GM21360 (cell line): ENCODE results near the gene ITGB1.
"Not testable (repeated sequence)": the region's sequence is repeated elsewhere in the genome, so short reads cannot be mapped to it uniquely, and the experiment has no call there.

Source experiments
- ATAC-seq: cut with Tn5 transposase; IDR thresholded peaks from one replicate; pipeline ENCODE4 v1.9.1; 2021; ENCODE audit warnings: mild to moderate bottlenecking, moderate library complexity; ENCODE audit not compliant: unreplicated experiment

ITGB1 gene

GRCh38 chr10:32980558-32981468, 22.8 kb upstream of the ITGB1 start:
- ATAC-seq = peak; percentile 96

DNA sequence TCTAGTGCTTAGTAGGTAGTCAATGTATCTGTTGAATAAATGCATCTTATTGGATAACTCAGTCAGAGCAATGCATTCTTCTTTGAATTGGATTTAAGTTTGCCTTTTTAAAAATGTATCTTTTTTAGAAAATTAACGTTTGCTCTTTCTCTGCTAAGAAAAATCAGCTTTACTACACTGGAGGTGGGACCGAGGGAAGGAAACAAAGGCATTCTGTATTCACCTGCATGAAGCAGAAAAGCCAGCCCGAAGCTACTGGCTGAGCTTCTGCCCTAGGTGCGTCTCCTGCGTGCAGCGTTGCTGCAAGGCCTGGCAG, 22.2 kb upstream of the ITGB1 start:
- ATAC-seq = no peak

DNA sequence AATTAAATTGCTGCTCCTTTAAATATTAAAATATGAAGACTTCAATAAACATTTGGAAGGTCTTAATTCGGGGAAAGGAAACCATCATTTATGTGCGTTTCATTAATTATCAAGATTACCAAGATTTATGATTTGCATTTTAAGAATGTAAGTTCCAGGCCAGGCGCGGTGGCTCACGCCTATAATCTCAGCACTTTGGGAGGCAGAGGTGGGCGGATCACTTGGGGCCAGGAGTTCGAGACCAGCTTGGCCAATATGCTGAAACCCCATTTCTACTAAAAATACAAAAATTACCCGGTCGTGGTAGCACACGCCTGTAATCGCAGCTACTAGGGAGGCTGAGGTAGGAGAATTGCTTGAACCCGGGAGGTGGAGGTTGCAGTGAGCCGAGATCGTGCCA, 21.7 kb upstream of the ITGB1 start:
- ATAC-seq = not testable (repeated sequence)

GRCh38 chr10:32979041-32979440, 21.0 kb upstream of the ITGB1 start:
- no peak for ATAC-seq

- ATAC-seq = not testable (repeated sequence)
Measured at GRCh38 chr10:32977846-32978809, 20.1 kb upstream of the ITGB1 start.

DNA sequence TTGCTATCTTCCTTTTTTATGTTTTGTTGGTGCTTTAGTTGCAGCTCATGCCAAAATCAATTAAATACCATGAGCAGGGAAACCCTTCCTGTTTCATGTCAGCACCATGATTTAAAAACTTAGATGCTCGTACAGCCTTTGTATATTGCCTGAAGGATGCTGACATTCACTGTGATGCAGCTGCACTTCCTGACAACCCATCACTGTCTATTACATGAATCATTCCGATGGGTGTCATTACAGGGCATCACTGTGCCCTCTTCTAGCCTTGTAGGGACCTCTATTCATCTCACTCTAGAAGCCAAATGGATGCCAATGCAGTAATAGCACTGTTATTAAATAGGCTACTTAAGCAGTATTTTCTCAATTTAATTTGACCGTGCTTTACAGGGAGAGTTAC, 18.3 kb upstream of the ITGB1 start:
- ATAC-seq = no peak

DNA sequence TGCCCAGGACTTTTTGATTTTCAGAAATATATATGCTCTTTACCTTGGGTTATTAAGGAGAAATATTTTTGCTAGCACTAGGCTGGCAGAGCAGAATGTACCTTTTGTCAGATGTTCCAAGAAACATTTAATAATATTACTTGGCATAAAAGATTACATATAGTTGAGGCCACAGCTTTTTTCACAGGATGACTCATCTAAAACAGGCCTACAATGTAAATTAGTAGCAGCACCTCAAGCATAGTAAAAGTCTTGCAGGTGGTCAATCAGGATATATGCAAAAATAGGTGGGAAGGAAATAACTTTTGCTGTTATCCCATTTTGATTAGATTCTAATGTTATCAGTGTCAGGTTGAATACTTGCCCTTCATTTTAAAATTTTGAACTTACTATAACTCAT, 14.9 kb upstream of the ITGB1 start:
- ATAC-seq = peak; percentile 59

GRCh38 chr10:32972460-32972859, 14.4 kb upstream of the ITGB1 start:
- ATAC-seq = no peak

GRCh38 chr10:32971536-32972091, 13.6 kb upstream of the ITGB1 start:
- no peak for ATAC-seq

GRCh38 chr10:32970910-32971309, 12.9 kb upstream of the ITGB1 start:
- peak; percentile 69 for ATAC-seq

DNA sequence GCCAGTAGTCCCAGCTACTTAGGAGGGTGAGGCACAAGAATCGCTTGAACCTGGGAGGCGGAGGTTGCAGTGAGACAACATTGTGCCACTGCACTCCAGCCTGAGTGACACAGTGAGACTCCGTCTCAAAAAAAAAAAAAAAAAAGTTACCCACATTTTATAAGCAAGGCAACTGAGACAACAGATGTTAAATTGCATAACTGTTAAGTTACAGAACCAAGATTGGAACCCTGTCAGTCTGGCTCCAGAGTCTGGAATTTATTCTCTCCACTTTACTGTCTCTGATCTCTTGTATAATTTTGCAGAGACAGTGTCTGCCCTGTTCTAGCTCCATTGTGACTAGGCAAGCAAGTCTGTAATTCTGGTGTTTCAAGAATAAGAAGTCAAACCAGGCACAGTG, 6.2 kb upstream of the ITGB1 start:
- no peak for ATAC-seq

DNA sequence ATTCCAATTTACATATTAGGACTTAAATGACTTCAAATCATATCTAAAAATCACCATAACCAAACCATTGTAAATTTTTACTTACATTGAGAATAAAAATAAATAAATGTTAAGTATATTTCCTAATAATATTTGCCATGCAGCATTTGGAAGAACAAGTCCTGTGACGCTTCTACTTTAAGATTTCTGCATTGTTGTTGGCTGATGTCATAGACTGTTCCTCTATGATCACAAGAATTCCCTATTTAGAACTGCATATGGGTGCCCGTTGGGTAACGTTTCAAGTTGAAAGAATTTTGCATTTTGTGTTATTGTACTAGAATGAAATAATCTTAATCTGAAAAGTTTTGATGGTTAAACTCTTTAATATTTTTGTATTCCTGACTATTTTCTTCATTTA, 5.1 kb upstream of the ITGB1 start:
- ATAC-seq = no peak

DNA sequence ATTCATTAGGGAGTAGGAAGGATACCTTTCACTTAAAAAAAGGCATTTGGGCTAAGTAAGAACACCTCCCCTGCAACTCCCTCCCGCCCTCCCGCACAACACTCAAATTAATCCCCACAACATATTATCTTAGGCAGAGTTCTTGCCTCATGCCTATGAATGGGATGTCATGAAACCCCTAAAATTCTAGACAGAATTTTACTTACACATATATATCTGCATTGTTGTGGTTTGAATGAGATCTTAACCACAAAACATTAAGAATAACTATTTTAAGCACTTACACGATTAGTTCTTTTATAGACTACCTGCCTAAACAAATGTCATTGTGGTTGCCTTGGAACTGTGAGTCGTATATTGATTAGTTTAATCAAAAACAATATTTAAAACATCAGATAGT, 4.5 kb upstream of the ITGB1 start:
- no peak for ATAC-seq

- ATAC-seq = no peak
Measured at GRCh38 chr10:32961895-32962369, 3.9 kb upstream of the ITGB1 start.

DNA sequence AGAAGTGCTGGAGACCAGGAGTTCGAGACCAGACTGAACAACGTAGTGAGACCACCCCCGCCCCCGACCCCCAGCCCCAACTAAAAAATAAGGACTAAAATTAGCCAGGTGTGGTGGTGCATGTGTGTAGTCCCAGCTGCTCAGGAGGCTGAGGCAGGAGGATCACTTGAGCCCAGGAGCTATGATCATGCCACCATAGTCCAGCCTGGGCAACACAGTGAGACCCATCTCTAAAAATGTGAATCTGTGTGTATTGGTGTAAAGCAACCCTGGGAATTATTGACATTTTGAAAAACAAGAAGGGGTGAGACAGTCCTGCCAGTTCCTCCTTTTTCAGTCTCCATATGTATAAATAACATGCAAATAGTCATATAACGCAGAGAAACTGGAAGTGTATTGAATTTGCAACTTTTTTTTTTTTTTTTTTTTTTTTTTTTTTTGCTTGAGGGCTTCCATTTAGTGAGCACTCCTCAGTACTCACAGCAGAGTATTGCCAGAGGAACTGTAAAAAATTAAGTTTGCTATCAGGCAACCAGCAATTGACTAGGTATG, 3.4 kb upstream of the ITGB1 start:
- no peak for ATAC-seq

DNA sequence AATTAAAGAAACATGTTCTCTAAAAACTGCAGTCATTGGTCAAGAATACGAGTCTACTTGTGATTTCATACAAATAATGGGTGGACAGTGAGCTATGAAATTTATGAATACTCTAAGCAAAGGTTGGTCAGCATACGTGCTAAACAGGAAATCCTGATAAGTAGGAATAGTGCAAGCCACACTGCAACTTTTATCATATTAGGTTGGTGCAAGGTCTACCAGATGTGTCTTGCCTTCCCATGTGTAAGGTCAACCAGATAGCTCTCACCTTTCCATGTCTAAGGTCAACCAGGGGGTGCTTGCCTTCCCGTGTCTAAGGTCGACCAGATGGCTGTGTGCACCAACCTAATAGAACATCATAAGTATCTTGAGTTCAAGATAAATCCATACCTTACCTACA, 2.0 kb upstream of the ITGB1 start:
- ATAC-seq = no peak

- peak; percentile 51 for ATAC-seq
Measured at GRCh38 chr10:32959006-32959920, 1.2 kb upstream of the ITGB1 start.

DNA sequence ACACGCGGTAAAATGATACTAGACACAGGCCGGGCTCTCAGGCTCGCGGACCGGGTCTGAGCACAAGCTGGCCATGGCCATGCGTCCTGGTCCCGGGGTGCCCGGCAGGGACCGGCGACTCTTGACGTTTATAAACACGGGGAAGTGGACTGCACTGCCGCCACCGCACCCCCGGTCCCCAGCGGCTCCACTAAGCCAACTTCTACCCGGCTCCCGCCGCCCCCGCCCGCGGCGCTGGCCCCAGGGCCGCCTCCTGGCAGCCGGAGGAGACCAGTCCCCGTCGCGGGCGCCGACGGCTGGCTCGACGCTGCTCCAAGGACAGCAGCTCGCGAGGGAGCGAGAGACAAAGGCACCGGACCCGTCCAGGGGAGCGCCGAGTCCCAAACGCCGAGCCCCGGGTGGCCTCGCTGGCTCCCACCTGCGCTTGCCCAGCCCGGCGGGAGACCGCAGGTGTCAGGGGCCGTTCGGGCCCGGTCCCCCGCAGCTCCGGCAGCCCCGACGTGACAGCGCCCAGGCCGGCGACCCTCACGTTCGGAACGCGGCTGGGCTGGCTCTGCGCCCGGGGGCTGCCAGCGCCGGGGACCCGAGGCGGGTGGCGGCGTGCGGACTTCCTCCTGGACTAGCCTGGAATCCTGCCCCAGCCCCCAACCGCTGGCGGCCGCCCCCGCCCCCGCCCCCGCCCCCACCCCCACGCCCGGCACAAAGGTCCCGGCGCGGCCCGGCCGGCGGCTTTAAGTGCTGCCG, 517 bp downstream of the ITGB1 start:
- peak; percentile 24 for ATAC-seq
